T-helper 2 cell (primary cell): Measurements from ENCODE around the gene SGK1.
"Not testable (repeated sequence)": the region's sequence is repeated elsewhere in the genome, so short reads cannot be mapped to it uniquely, and the experiment has no call there.

Source experiments
- DNase-seq, 5 experiments: peaks; one replicate each; pipeline versions ENCODE4 v3.0.0 to v3.0.0-alpha.2; 2012 to 2022

SGK1 gene

GRCh38 chr6:134326192-134326591, 8.3 kb upstream of the SGK1 start:
- DNase-seq, result not testable (repeated sequence)

GRCh38 chr6:134324766-134325165, 6.9 kb upstream of the SGK1 start:
- no peak for DNase-seq

GRCh38 chr6:134324141-134324540, 6.2 kb upstream of the SGK1 start:
- no peak for DNase-seq

- no peak for DNase-seq
Observed at GRCh38 chr6:134323698-134324097, 5.8 kb upstream of the SGK1 start.

- no peak for DNase-seq
Observed at GRCh38 chr6:134323294-134323693, 5.4 kb upstream of the SGK1 start.

- DNase-seq, result no peak
Observed at GRCh38 chr6:134322216-134322615, 4.3 kb upstream of the SGK1 start.

- DNase-seq, result no peak
Observed at GRCh38 chr6:134321246-134321645, 3.3 kb upstream of the SGK1 start.

GRCh38 chr6:134319686-134320085, 1.8 kb upstream of the SGK1 start:
- DNase-seq, result not testable (repeated sequence)

- DNase-seq, result no peak
Observed at GRCh38 chr6:134318974-134319281, 1.0 kb upstream of the SGK1 start.

GRCh38 chr6:134318236-134318973, 493 bp upstream of the SGK1 start:
- DNase-seq, result no peak

GRCh38 chr6:134316733-134317431, 1.0 kb downstream of the SGK1 start:
- no peak for DNase-seq

- no peak for DNase-seq
Observed at GRCh38 chr6:134315974-134316441, 1.9 kb downstream of the SGK1 start.

- no peak for DNase-seq
Observed at GRCh38 chr6:134315189-134315588, 2.7 kb downstream of the SGK1 start.

- no peak for DNase-seq
Observed at GRCh38 chr6:134314006-134314821, 3.7 kb downstream of the SGK1 start.

- DNase-seq, result no peak
Observed at GRCh38 chr6:134312038-134312660, 5.8 kb downstream of the SGK1 start.

- no peak for DNase-seq
Observed at GRCh38 chr6:134310817-134311216, 7.1 kb downstream of the SGK1 start.

- no peak for DNase-seq
Observed at GRCh38 chr6:134309983-134310605, 7.8 kb downstream of the SGK1 start.

- no peak for DNase-seq
Observed at GRCh38 chr6:134309227-134309626, 8.7 kb downstream of the SGK1 start.

- no peak for DNase-seq
Observed at GRCh38 chr6:134308800-134309199, 9.1 kb downstream of the SGK1 start.

GRCh38 chr6:134307870-134308269, 10.0 kb downstream of the SGK1 start:
- no peak for DNase-seq

- no peak for DNase-seq
Observed at GRCh38 chr6:134307075-134307474, 10.8 kb downstream of the SGK1 start.

- not testable (repeated sequence) for DNase-seq
Observed at GRCh38 chr6:134304381-134304780, 13.5 kb downstream of the SGK1 start.

- no peak for DNase-seq
Observed at GRCh38 chr6:134303891-134304290, 14.0 kb downstream of the SGK1 start.
